ENCODE measurements around the gene SPCS1.

SPCS1 gene

GRCh38 chr3:52715714-52716305, 9.9 kb downstream of the SPCS1 start:
- TF ChIP-seq FOXM1 (IDR thresholded peaks at IDR 0.05; ENCODE audit: borderline replicate concordance, low read depth): no peak
- TF ChIP-seq RAD21 (IDR thresholded peaks at IDR 0.05; ENCODE audit: low read depth): no peak
- TF ChIP-seq EP300 (IDR thresholded peaks at IDR 0.05; ENCODE audit: borderline replicate concordance): no peak
- no peak for TF ChIP-seq CREB1 (IDR thresholded peaks at IDR 0.05; ENCODE audit: low read depth)

GRCh38 chr3:52719618-52720017, 13.7 kb downstream of the SPCS1 start:
- TF ChIP-seq EGR1 (IDR thresholded peaks at IDR 0.05) (no peak), EP300 (IDR thresholded peaks at IDR 0.05; ENCODE audit: borderline replicate concordance) (no peak), ZBTB7A (IDR thresholded peaks at IDR 0.05; ENCODE audit: low read depth) (no peak), MAX (IDR thresholded peaks at IDR 0.05) (no peak), TCF12 (IDR thresholded peaks at IDR 0.05; ENCODE audit: low read depth) (no peak), RAD21 (IDR thresholded peaks at IDR 0.05; ENCODE audit: low read depth) (no peak), TEAD4 (IDR thresholded peaks at IDR 0.05) (no peak), YY1 (IDR thresholded peaks at IDR 0.05; ENCODE audit: low read depth) (no peak), NFIC (IDR thresholded peaks at IDR 0.05) (no peak), CEBPB (IDR thresholded peaks at IDR 0.05) (no peak), TAF1 (IDR thresholded peaks at IDR 0.05; ENCODE audit: low read depth) (no peak), FOXM1 (IDR thresholded peaks at IDR 0.05; ENCODE audit: borderline replicate concordance, low read depth) (no peak), CREB1 (IDR thresholded peaks at IDR 0.05; ENCODE audit: low read depth) (no peak)
- TF ChIP-seq, protein P1, sequence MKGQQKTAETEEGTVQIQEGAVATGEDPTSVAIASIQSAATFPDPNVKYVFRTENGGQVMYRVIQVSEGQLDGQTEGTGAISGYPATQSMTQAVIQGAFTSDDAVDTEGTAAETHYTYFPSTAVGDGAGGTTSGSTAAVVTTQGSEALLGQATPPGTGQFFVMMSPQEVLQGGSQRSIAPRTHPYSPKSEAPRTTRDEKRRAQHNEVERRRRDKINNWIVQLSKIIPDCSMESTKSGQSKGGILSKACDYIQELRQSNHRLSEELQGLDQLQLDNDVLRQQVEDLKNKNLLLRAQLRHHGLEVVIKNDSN (IDR thresholded peaks at IDR 0.05): no peak
- TF ChIP-seq, protein P2, sequence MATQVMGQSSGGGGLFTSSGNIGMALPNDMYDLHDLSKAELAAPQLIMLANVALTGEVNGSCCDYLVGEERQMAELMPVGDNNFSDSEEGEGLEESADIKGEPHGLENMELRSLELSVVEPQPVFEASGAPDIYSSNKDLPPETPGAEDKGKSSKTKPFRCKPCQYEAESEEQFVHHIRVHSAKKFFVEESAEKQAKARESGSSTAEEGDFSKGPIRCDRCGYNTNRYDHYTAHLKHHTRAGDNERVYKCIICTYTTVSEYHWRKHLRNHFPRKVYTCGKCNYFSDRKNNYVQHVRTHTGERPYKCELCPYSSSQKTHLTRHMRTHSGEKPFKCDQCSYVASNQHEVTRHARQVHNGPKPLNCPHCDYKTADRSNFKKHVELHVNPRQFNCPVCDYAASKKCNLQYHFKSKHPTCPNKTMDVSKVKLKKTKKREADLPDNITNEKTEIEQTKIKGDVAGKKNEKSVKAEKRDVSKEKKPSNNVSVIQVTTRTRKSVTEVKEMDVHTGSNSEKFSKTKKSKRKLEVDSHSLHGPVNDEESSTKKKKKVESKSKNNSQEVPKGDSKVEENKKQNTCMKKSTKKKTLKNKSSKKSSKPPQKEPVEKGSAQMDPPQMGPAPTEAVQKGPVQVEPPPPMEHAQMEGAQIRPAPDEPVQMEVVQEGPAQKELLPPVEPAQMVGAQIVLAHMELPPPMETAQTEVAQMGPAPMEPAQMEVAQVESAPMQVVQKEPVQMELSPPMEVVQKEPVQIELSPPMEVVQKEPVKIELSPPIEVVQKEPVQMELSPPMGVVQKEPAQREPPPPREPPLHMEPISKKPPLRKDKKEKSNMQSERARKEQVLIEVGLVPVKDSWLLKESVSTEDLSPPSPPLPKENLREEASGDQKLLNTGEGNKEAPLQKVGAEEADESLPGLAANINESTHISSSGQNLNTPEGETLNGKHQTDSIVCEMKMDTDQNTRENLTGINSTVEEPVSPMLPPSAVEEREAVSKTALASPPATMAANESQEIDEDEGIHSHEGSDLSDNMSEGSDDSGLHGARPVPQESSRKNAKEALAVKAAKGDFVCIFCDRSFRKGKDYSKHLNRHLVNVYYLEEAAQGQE (IDR thresholded peaks at IDR 0.05; ENCODE audit: low read depth): no peak

DNA sequence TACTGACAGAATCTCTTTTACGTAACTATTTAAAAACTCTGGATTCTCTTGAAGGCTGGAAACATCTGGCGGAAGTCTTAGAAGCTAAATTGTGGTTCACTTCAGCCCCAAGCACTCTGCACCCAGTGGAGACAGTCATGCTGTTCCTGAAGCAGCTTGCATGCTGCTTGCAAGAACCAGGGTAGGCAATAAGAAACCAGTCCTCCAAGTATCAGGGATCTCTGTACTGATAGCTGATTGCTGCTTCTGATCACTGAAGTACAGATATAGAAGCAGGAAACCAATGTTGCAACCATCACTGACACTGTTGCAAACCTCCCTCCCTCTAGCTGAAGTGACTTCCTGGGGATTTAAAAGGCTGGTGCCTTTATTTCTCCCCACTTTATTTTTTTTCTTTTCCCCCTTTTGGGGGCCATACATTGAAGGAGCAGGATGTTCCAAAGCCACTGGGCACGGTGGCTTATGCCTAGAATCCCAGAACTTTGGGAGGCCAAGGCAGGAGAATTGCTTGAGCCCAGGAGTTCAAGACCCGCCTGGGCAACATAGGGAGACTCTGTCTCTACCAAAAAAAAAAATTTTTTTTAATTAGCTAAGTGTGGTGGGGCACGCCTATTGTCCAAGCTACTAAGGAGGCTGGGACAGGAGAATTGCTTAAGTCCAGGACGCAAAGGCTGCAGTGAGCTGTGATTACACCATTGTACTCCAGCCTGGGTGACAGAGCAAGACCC, 15.3 kb downstream of the SPCS1 start:
- TF ChIP-seq, protein P2 (IDR thresholded peaks at IDR 0.05; ENCODE audit: low read depth): no peak
- TF ChIP-seq TEAD4 (IDR thresholded peaks at IDR 0.05) (no peak), EGR1 (IDR thresholded peaks at IDR 0.05) (no peak), EP300 (IDR thresholded peaks at IDR 0.05; ENCODE audit: borderline replicate concordance) (no peak), CEBPB (IDR thresholded peaks at IDR 0.05) (no peak), RAD21 (IDR thresholded peaks at IDR 0.05; ENCODE audit: low read depth) (no peak), FOXM1 (IDR thresholded peaks at IDR 0.05; ENCODE audit: borderline replicate concordance, low read depth) (no peak), MAX (IDR thresholded peaks at IDR 0.05) (no peak), NFIC (IDR thresholded peaks at IDR 0.05) (no peak), ZBTB7A (IDR thresholded peaks at IDR 0.05; ENCODE audit: low read depth) (no peak), CREB1 (IDR thresholded peaks at IDR 0.05; ENCODE audit: low read depth) (no peak), TAF1 (IDR thresholded peaks at IDR 0.05; ENCODE audit: low read depth) (no peak), YY1 (IDR thresholded peaks at IDR 0.05; ENCODE audit: low read depth) (no peak), TCF12 (IDR thresholded peaks at IDR 0.05; ENCODE audit: low read depth) (no peak)
- TF ChIP-seq, protein P1 (IDR thresholded peaks at IDR 0.05): no peak

DNA sequence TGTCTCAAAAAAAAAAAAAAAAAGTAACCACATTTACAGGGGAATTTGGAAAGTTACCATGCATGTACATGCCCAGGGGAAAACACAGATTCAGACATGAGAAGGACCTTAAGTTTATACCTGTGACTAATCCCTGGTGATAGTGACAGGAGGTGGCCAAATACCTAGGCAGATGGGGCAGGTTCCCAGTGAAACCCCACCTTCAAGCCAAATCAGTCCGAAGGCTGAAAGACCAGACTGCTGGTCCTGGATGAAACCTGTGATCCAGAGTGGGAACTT, 15.8 kb downstream of the SPCS1 start:
- TF ChIP-seq TCF12 (IDR thresholded peaks at IDR 0.05; ENCODE audit: low read depth) (no peak), FOXM1 (IDR thresholded peaks at IDR 0.05; ENCODE audit: borderline replicate concordance, low read depth) (no peak), TEAD4 (IDR thresholded peaks at IDR 0.05) (no peak), CEBPB (IDR thresholded peaks at IDR 0.05) (no peak), TAF1 (IDR thresholded peaks at IDR 0.05; ENCODE audit: low read depth) (no peak), MAX (IDR thresholded peaks at IDR 0.05) (no peak), YY1 (IDR thresholded peaks at IDR 0.05; ENCODE audit: low read depth) (no peak), NFIC (IDR thresholded peaks at IDR 0.05) (no peak), EP300 (IDR thresholded peaks at IDR 0.05; ENCODE audit: borderline replicate concordance) (no peak), ZBTB7A (IDR thresholded peaks at IDR 0.05; ENCODE audit: low read depth) (no peak), RAD21 (IDR thresholded peaks at IDR 0.05; ENCODE audit: low read depth) (no peak), EGR1 (IDR thresholded peaks at IDR 0.05) (no peak), CREB1 (IDR thresholded peaks at IDR 0.05; ENCODE audit: low read depth) (no peak)
- TF ChIP-seq, protein P1 (IDR thresholded peaks at IDR 0.05): no peak
- TF ChIP-seq, protein P2 (IDR thresholded peaks at IDR 0.05; ENCODE audit: low read depth): no peak

Measured in Ishikawa (cell line).